GM19023 (cell line): ENCODE results near the gene VPS13D.
"Not testable (repeated sequence)": the region's sequence is repeated elsewhere in the genome, so short reads cannot be mapped to it uniquely, and the experiment has no call there.

Source experiments
- ATAC-seq: cut with Tn5 transposase; IDR thresholded peaks from one replicate; pipeline ENCODE4 v1.9.1; 2021; ENCODE audit warnings: mild to moderate bottlenecking, moderate library complexity; ENCODE audit not compliant: unreplicated experiment

VPS13D gene

DNA sequence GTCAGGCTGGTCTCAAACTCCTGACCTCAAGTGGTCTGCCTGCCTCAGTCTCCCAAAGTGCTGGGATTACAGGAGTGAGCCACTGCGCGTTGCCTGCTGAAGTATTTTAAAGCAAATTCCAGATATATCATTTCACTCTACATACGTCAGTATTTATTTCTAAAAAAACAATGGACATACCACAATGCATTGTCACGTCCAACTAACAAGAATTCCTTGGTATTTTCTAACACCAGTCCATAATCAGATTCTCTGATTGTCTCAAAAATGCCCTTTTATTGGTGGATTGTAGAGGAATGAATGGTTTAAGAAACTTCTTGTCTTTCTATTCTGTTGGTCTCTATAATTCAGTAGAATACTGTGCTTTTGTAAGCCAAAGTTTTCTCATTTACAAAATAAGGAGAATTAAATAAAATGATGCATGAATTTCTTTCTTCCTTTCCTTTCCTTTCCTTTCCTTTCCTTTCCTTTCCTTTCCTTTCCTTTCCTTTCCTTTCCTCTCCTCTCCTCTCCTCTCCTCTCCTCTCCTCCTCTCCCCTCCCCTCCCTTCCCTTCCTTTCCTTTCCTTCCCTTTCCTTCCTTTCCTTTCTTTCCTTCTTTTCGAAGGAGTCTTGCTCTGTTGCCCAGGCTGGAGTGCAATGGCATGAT lies 55.8 kb downstream of the VPS13D start:
- ATAC-seq: no peak

DNA sequence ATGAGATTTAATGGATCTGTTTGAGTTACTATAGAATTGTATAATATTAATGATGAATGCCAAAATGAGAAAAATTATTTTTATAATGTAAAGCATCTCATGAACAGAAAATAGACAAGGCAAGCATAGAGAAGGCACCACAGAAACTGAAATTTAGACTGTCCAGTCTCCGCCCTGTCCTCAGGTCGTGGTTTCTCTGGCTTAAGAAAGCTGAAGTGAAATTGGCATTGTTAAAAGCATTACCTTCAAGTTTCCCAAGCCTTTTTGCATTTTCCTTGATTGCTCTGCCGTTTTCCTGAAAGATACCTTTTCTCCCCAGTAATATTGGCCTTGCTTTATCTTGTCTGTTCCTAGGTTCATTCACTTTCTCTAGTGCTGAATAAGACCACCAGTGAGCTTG lies 58.0 kb downstream of the VPS13D start:
- ATAC-seq: no peak

GRCh38 chr1:12290828-12291227 lies 61.0 kb downstream of the VPS13D start:
- no peak for ATAC-seq

- ATAC-seq: no peak
Measured at GRCh38 chr1:12293416-12293815, 63.6 kb downstream of the VPS13D start.

GRCh38 chr1:12294076-12294475 lies 64.2 kb downstream of the VPS13D start:
- ATAC-seq: no peak

DNA sequence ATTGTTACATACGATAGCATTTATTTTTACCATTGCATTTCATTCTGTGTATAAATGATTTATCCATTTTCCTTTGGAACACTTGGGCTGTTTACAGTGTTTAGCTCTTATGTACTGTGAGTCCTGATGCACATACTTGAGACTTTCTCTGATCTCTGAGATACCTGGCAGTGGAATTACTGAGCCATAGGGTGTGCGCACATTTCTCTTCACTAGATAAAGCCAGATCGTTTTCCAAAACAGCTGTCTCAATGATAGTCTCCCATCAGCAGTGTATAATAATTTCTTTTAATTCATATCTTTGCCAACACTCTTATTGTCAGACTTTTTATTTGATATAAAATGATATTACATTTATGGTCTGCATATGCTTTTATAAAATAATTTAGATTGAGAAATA lies 66.2 kb downstream of the VPS13D start:
- ATAC-seq: no peak

DNA sequence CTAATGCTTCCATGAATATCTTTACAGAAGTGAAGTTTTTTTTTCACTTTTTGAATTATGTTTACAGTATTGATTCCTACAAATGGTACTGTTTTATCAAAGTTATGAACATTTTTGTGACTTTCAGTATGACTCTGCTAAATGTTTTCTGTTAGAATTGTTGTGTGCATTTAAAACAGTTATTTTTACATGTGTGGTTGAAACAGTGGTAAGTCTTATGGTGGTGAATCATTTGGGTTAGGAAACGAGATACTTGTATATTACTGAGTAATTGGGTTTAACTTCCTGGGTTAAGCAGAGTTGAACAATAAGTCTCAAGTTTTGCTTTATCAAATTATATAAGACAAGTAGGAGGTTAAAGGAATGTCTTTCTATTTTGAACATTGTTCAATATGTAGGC lies 66.8 kb downstream of the VPS13D start:
- ATAC-seq: no peak

- ATAC-seq: no peak
Measured at GRCh38 chr1:12300706-12301105, 70.9 kb downstream of the VPS13D start.

- ATAC-seq: no peak
Measured at GRCh38 chr1:12301518-12302237, 71.8 kb downstream of the VPS13D start.

DNA sequence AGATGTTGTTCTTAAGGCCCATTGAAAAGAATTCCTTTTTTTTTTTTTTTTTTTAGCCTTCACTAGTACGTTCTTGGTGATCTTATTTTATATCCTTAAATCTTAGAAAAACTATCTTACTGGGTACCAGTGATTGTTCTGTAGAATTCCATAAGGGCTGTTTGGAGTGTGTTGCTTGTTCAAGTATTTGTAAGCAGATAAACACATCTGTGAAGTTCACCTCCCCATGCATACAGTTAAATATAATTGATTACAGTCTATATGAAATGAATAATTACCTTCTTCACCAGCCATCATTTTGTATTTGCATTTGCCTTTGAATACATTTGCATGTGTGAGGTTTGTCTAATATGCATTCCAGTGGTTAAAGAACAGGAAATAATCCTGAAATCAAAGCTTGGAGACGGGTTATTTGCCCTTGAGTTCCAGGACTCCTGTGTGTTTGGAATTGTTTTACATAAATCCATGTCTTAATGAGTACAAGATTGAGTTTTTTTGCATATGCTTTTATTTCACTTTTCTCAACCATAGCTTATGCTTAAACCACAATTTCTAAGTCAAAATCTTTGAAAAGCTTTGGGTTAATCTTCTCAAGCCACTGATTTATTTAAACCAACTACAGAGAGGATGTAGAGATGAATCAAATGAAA lies 73.1 kb downstream of the VPS13D start:
- ATAC-seq: no peak

DNA sequence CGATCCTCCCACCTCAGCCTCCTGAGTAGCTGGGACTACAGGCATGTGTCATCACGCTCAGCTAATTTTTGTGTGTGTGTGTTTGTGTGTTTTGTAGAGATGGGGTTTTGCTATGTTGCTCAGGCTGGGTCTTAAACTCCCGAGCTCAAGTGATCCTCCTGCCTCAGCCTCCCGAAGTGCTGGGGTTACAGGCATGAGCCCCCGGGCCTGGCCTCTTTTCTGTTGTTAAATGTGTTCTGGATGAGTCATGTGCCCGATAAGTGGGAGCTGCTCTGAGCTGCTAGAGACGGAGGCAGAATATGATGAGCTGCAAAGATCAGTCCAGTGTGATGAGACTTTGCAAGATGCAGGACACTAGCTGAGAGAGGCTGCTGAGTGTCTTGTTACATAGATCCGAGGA lies 75.5 kb downstream of the VPS13D start:
- ATAC-seq: no peak

GRCh38 chr1:12309783-12310742 lies 80.2 kb downstream of the VPS13D start:
- ATAC-seq: no peak

GRCh38 chr1:12314333-12314903 lies 84.6 kb downstream of the VPS13D start:
- ATAC-seq: no peak

GRCh38 chr1:12315146-12315545 lies 85.3 kb downstream of the VPS13D start:
- ATAC-seq: no peak

DNA sequence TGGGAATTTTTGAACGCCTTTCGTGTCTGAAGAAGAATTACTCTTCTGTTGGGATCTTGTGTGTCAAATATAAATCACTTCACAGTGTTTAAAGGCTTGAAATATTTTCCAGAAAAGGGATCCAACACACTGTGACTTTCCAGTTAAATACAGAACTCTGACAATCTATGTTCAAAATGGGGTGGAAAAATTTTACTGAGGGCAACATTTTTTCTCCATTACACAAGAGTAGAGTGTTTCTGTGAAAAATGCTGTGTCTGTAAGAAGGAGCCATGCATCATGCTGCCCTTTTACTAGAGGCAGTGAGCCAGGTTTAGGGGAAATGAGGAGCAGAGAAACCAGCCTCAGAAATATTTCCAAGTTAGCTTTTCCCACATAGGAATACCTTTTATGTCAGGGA lies 86.5 kb downstream of the VPS13D start:
- ATAC-seq: no peak

DNA sequence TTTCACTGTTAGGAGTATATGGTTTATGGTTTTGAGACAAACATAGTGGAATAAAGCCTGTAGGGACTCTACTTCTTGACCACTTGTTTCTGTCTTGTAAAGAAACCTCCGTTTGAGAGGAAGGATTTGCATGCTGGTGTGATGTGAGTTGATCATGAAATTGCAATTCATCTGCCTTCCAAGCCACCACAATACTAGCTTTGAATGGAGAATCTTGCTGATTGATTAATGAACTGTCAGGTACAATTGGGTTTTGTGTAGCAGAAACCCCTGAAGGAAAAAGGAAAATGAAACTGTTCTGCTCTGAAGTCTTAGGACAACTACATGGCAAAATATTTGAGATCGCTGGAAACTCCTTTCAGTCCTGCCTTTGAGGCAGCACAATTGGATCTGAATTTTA lies 90.7 kb downstream of the VPS13D start:
- no peak for ATAC-seq

DNA sequence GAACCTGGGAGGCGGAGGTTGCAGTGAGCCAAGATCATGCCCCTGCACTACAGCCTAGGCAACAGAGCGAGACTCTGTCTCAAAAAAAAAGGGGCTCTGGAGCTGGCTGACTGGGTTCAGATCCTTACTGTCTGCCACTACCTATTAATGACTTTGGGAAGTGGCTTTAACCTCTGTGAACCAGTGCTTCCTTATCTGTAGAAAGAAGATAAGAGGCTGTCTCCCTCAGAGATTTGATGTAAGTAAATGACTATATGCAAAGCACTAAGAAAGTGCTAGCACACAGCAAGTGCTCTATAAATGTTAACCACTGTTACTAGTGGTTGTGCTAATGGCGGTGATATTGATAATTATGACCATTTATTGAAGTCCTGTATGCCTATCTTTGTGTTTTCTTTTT lies 94.6 kb downstream of the VPS13D start:
- no peak for ATAC-seq

GRCh38 chr1:12324973-12325372 lies 95.1 kb downstream of the VPS13D start:
- not testable (repeated sequence) for ATAC-seq

- no peak for ATAC-seq
Measured at GRCh38 chr1:12326986-12327385, 97.2 kb downstream of the VPS13D start.

- ATAC-seq: no peak
Measured at GRCh38 chr1:12327566-12327965, 97.7 kb downstream of the VPS13D start.
